Right lung (tissue), 5 donors: ENCODE measurements around the gene AARSD1. TPM values are rescaled to one million over a fixed set of nuclear protein-coding genes. Genes with fewer than 3 reads are reported as not detected.

ENCODE experiments used
- polyA plus RNA-seq, 5 donors: library from polyadenylated mRNA; unstranded; fragments of 120-200 nt; gene quantifications; one replicate each; pipeline versions ENCODE4 v1.2.1 to v1.2.3, GENCODE V29; 2013; ENCODE audit warnings: inconsistent platforms in 1 of 5, low replicate concordance in 1 of 5; ENCODE audit not compliant: insufficient read length in 5 of 5, insufficient read depth in 1 of 5

Gene AARSD1
- polyA plus RNA-seq, 5 donors = 60.1 to 83.9 (median 66.5) TPM

Other genes starting within 250 kb of the AARSD1 start
- gene EZH1, start 219.4 kb downstream of the AARSD1 start, polyA plus RNA-seq = 10 to 100 TPM; 27.1 to 51.7 (median 37.1) TPM
- gene RAMP2, start 203.2 kb downstream of the AARSD1 start, polyA plus RNA-seq = 100 to 1,000 TPM; 155 to 221 (median 188) TPM
- gene VPS25, start 191.0 kb downstream of the AARSD1 start, polyA plus RNA-seq = 10 to 100 TPM; 66.5 to 77.3 (median 74.6) TPM
- 1 to 10 TPM in 4 of 5 donors, under 1 TPM in 1; 0.82 to 2.1 (median 1.6) TPM for gene WNK4, start 183.8 kb downstream of the AARSD1 start, polyA plus RNA-seq
- gene COA3, start 165.8 kb downstream of the AARSD1 start, polyA plus RNA-seq = 10 to 100 TPM; 83.6 to 96.6 (median 86.7) TPM
- 1 to 10 TPM; 2.3 to 3.2 (median 2.9) TPM for gene CNTD1, start 165.6 kb downstream of the AARSD1 start, polyA plus RNA-seq
- gene BECN1, start 140.2 kb downstream of the AARSD1 start, polyA plus RNA-seq = 10 to 100 TPM; 53.9 to 79.4 (median 68.0) TPM
- 10 to 100 TPM; 65.8 to 81.2 (median 74.9) TPM for gene PSME3, start 131.1 kb downstream of the AARSD1 start, polyA plus RNA-seq
- 1 to 10 TPM; 1.8 to 3.1 (median 2.6) TPM for gene AOC2, start 119.9 kb downstream of the AARSD1 start, polyA plus RNA-seq
- gene AOC3, start 113.3 kb downstream of the AARSD1 start, polyA plus RNA-seq = 100 to 1,000 TPM; 116 to 203 (median 162) TPM
- gene G6PC1, start 63.7 kb downstream of the AARSD1 start, polyA plus RNA-seq = under 1 TPM in 4 of 5 donors, not detected in 1; 0.04 to 0.12 (median 0.05) TPM
- gene PTGES3L, start 15.6 kb upstream of the AARSD1 start, polyA plus RNA-seq = 1 to 10 TPM; 1.8 to 5.2 (median 2.1) TPM
- 10 to 100 TPM; 10.1 to 12.6 (median 10.6) TPM for gene RUNDC1, start 16.1 kb upstream of the AARSD1 start, polyA plus RNA-seq
- 1,000 to 10,000 TPM; 1,519 to 2,134 (median 1,704) TPM for gene RPL27, start 34.0 kb upstream of the AARSD1 start, polyA plus RNA-seq
- gene IFI35, start 42.3 kb upstream of the AARSD1 start, polyA plus RNA-seq = 10 to 100 TPM; 14.6 to 20.5 (median 16.0) TPM
- 100 to 1,000 TPM; 105 to 148 (median 128) TPM for gene VAT1, start 57.9 kb upstream of the AARSD1 start, polyA plus RNA-seq
- 1 to 10 TPM; 1.6 to 2.2 (median 1.9) TPM for gene RND2, start 60.8 kb upstream of the AARSD1 start, polyA plus RNA-seq
- gene BRCA1, start 160.9 kb upstream of the AARSD1 start, polyA plus RNA-seq = 10 to 100 TPM; 10.4 to 24.6 (median 17.4) TPM
- 100 to 1,000 TPM in 4 of 5 donors, 10 to 100 TPM in 1; 80.4 to 126 (median 108) TPM for gene NBR1, start 206.8 kb upstream of the AARSD1 start, polyA plus RNA-seq
- 10 to 100 TPM in 4 of 5 donors, 1 to 10 TPM in 1; 9.1 to 12.0 (median 11.0) TPM for gene TMEM106A, start 247.4 kb upstream of the AARSD1 start, polyA plus RNA-seq